Measurements from ENCODE around the gene RELB.

GRCh38 chr19:44993926-44994537, 7.2 kb upstream of the RELB start:
- TF ChIP-seq CTCF (IDR thresholded peaks at IDR 0.05; ENCODE audit: low read length), result no peak
- TF ChIP-seq EZH2 (optimal IDR thresholded peaks at IDR 0.05; ENCODE audit: low read depth, low read length), result no peak
- no peak for TF ChIP-seq EZH2phosphoT487 (IDR thresholded peaks at IDR 0.05; ENCODE audit: low read length)
